GM19193 (cell line): ENCODE measurements around the gene OR52N1.

Experiments
- POLR2A ChIP-seq: IDR thresholded peaks from 4 replicates; pipeline ENCODE4 v1.6.1; 2011; ENCODE audit not compliant: insufficient read depth, insufficient read length; ENCODE audit errors: extremely low read depth

OR52N1 gene

DNA sequence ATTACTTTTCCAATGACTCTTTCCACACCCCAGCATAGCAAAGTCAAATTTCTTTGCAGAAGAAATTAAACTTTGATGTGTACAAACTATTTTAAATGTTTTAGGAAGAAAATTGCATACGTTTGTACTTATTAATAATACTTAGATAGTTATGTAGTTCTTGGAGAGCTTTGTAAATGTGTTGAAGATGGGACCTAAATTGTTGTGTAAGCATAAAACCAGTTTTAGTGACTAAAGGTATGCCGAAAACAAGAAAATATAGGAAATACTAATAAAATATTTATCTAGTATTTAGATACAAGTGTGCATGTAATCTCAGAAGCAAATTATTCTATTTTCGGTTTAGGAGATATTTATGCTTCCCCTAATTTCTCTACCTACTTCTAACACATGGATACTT, 41.2 kb downstream of the OR52N1 start:
- TF ChIP-seq POLR2A = no peak

GRCh38 chr11:5746614-5747013, 44.5 kb downstream of the OR52N1 start:
- TF ChIP-seq POLR2A = no peak

DNA sequence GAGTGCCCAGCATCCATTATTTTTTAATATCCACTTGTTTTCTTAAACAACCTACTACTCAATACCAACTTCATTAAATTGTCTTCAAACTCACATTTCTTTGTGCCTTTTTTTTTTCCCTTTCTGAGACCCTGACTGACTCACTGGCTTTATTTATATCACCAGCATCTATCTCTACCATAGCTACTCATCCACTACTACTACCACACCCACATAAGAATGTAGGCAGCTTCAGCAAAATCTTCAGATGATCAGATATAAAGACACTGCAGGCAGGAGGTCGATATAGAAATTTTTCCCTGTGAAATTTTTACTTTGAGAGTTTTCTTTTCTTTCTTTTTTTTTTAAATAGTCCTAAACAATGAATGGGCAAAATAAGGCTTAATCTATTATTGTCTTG, 52.6 kb downstream of the OR52N1 start:
- no peak for TF ChIP-seq POLR2A

- no peak for TF ChIP-seq POLR2A
Measured at GRCh38 chr11:5737670-5738392, 53.2 kb downstream of the OR52N1 start.

GRCh38 chr11:5737091-5737490, 54.0 kb downstream of the OR52N1 start:
- TF ChIP-seq POLR2A = no peak
